HUDEP-2 (cell line): ENCODE measurements around the gene RSKR.
A peak's percentile ranks its signal among the peaks of the same experiment; 100 is the strongest.
"Not testable (repeated sequence)": the region's sequence is repeated elsewhere in the genome, so short reads cannot be mapped to it uniquely, and the experiment has no call there.

Experiments used
- DNase-seq, 76 experiments: peaks; one replicate each; lab custom pipeline; 2025; ENCODE audit not compliant: unreplicated experiment in 76 of 76; lab: John Stamatoyannopoulos, UW

RSKR gene, protein sequence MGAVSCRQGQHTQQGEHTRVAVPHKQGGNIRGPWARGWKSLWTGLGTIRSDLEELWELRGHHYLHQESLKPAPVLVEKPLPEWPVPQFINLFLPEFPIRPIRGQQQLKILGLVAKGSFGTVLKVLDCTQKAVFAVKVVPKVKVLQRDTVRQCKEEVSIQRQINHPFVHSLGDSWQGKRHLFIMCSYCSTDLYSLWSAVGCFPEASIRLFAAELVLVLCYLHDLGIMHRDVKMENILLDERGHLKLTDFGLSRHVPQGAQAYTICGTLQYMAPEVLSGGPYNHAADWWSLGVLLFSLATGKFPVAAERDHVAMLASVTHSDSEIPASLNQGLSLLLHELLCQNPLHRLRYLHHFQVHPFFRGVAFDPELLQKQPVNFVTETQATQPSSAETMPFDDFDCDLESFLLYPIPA

DNA sequence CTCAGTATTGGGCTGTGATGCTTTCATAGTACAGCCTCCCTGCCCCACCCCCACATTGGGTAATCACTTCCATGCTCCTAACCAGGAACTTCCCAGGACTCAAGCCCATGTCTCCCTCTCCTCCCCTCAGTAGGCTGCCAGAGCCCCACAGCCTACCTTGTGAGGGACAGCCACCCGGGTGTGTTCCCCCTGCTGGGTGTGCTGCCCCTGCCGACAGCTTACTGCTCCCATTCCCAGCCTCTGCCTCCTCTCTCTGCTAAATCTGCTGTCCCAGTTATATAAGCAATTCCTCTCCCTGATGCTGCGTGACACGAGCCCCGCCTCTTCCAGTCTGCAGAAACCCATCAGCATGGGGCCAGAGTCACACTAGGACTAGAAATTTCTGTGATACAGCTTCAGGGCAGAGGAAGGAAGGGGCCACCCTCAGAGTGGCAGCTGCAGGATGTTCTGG, at the start of gene RSKR:
Gene RSKR (minus strand): TSS at position 255 of the 451 bp plus-strand sequence. CDS start 24 bp downstream, at position 231.
- no peak for DNase-seq

DNA sequence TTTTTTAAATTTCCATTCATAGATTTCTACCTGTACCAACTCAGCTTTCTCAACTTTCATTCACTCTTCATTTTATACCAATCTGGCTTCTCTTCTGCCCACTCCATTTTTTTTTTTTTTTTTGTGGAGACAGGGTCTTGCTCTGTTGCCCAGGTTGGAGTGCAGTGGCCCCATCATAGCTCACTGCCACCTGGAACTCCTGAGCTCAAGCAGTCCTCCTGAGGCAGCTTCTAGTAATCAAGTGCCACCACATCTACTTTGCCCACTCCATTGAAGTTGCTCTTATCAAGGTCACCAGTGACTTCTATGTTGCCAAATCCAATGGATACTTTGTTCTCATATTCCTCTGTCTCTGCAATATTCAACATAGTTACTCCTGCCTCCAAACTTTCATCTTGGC, 49.7 kb upstream of the RSKR start:
- peak in 1 of 76 experiments; percentile 3 for DNase-seq

DNA sequence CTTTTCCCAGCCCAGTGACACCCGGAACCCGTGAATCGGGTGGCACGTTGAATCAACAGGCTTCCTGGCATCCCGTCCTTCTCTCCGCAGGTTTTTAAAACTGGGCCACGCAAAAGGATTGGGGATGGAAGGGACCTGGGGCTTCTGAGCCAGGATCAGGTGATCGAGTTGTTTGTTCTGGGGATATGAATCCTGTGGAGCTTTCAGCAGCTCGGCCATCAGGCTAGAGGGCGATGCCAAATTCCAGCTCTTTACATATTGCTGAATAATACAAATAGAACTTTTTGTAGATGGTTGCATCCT, 48.5 kb upstream of the RSKR start:
- no peak for DNase-seq

DNA sequence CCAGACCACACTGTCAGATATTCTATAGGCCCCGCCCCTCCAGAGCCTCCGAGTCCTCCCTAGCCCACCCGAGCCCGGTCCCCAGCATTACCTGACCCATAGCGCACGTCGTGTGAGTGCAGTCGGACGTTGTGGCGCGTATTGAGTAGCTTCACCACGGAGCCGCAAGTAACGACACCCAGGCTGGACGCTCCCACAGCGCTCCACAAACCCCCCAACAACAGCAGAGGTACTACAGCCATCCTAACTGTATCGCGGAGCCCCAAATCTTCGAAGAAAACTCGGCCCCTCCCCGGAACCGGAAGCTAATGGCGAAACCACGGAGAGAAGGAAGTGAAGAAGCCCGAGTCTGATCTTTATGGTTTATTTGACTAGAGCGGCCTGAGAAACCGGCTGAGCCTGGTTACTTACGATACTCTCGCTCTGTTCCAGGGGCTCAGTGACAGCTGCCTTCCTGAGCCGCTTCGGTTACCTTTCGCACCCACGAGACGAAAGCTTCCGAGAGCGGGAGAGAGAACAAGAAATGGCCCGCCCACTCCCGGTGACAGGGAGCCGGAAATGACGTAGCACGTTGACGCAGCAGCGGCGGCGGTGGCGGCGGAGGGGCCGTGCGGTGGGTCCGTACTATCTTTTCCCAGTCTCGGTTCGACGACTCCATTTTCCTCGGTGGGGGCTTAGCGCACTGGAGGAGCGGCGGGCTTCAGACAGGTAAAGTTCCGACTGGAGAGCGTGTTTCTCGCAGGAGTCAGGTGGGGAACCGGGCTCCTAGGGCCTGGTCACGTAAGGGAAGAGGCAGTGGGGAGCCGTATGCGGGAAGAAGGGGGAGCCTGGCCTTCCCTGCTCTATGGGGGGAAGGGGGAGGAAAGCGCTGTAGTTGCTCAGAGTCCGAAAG, 47.9 kb upstream of the RSKR start, which contains the start of the genes SDF2 and SUPT6H:
Gene SDF2 (minus strand): TSS at position 272 of the 892 bp plus-strand sequence. CDS start 30 bp downstream, at position 242.
Gene SUPT6H (plus strand): TSS at position 571 of the 892 bp plus-strand sequence. CDS start 11,197 bp downstream, outside the sequence.
- peak in 75 of 76 experiments; percentile 6 to 92 (median 77) for DNase-seq

DNA sequence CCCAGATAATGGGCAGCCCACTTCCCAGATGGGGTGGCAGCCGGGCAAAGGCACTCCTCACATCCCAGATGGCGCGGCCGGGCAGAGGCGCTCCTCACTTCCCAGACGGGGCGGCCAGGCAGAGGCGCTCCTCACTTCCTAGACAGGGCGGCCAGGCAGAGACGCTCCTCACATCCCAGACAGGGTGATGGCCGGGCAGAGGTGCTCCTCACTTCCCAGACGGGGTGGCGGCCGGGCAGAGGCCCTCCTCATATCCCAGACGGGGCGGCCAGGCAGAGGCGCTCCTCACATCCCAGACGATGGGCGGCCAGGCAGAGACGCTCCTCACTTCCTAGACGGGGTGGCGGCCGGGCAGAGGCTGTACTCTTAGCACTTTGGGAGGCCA, 45.5 kb upstream of the RSKR start:
- DNase-seq: not testable (repeated sequence)

DNA sequence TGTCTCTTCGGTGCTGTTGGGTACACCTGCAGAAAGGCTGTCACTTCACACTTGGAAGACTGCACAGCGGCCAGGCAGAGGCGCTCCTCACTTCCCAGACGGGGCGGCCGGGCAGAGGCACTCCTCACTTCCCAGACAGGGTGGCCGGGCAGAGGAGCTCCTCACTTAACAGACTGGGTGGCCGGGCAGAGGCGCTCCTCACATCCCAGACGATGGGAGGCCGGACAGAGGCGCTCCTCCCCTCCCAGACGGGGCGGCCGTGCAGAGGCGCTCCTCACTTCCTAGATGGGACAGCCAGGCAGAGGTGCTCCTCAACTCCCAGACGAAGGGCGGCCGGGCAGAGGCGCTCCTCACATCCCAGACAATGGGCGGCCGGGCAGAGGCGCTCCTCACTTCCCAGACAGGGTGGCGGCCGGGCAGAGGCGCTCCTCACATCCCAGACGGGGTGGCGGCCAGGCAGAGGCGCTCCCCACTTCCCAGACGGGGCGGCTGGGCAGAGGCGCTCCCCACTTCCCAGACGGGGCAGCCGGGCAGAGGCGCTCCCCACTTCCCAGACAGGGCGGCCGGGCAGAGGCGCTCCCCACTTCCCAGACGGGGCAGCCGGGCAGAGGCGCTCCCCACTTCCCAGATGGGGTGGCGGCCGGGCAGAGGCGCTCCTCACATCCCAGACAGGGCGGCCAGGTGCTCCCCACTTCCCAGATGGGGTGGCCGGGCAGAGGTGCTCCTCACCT, 44.9 kb upstream of the RSKR start:
- not testable (repeated sequence) for DNase-seq

DNA sequence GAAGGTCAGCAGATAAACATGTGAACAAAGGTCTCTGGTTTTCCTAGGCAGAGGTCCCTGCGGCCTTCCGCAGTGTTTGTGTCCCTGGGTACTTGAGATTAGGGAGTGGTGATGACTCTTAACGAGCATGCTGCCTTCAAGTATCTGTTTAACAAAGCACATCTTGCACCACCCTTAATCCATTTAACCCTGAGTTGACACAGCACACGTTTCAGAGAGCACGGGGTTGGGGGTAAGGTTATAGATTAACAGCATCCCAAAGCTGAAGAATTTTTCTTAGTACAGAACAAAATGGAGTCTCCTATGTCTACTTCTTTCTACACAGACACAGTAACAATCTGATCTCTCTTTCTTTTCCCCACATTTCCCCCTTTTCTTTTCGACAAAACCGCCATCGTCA, 44.4 kb upstream of the RSKR start:
- DNase-seq: not testable (repeated sequence)

DNA sequence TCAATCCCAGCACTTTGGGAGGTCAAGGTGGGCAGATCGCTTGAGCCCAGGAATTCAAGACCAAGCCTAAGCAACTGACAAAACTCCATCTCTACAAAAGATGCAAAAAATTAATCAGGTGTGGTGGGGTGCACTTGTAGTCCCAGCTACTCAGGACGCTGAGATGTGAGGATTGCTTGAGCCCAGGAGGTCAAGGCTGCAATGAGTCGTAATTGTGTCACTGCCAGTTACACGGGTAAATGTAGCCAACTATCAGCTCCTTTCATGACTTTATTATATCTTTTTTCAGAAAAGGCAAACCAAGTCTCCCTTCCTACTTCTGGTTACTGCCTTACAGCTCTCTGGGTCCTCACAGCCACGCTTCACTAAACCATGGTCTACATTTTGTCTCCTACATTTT, 43.8 kb upstream of the RSKR start:
- DNase-seq: no peak

DNA sequence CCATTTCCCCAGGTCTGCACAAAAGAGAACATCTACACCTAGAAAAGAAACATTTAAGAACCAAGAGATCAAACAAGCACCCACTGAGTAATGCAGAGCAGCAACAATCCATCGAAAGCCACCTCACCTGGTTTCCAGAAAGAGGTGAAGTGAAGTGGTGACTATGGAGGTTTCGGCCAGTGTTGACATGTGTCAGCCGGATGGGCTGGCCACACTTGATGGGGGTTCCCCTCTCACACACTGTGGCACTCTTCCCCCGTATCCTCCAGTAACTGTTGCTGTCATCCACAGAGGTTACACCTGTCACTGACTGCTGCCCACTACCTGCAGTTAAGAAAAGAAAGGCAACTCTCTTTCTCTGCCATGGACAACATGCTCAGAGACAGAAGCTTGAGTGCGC, 41.2 kb upstream of the RSKR start:
- DNase-seq: no peak

DNA sequence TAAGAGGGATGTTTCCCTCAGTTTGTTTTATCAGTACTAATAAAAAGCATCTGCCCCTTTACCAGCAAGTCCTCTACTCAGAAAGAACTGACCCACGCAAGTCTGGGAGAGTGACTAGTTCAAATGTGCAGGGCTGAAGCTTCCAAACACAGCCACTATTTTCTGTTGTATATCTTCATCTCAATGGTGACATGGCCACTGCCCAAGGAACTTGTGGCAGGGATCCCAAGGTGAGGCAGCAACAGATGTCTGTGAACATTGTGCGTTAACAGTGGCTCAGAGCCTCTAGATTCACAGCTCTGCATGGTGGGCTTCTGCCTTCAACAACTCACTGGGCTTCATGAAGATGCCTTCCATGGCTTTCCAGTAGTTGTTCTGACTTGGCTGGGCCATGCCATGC, 34.7 kb upstream of the RSKR start:
- no peak for DNase-seq

DNA sequence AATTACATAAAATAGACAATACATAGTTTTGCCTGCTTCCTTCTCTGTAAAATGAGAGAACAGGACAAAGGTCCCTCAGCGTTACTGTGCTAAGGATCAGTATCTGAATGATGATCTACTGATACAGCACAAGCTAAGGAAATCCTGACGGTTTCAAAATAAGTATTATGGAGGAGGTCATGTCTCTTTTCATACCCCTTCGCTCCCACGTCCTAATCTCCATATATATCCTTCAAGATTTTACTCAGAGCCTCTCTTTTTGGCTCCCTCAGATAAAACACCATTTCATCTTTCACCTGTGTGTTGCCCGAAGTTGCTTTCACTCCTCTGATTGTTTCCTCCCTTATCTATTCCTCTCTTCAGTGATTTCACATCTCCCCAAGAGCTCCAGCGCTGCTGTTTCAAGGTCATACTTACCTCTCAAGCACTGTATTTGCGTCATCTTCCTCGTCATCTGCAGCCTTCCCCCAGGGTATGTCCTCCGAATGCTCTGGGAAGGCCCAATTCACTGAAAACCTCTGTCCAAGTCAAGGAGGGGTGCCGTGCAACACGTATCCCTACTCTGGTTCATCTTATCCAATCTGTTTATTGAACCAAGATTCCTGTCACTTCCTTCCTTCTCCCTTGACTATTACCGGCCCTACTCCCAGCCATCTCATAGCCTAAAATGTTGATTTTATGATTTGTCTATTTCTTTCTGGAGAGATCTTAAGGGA, 32.2 kb upstream of the RSKR start:
- no peak for DNase-seq

DNA sequence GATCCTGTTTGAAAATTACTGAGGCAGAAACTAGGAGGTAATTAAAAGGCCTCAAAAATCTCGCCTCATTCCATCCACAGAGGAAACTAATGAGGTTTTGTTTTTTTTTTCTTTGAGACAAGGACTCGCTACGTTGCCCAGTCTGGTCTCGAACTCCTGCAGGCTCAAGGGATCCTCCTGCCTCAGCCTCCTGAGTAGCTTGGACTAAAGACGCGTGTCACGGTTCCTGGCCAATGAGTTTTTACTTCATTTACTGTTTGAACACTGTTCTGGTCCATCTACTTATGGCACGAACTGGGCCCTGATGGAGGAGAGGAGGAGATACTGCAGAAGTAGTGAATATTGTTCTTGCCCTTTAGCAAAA, 31.6 kb upstream of the RSKR start:
- DNase-seq: peak in 2 of 76 experiments; percentile 5 to 15

DNA sequence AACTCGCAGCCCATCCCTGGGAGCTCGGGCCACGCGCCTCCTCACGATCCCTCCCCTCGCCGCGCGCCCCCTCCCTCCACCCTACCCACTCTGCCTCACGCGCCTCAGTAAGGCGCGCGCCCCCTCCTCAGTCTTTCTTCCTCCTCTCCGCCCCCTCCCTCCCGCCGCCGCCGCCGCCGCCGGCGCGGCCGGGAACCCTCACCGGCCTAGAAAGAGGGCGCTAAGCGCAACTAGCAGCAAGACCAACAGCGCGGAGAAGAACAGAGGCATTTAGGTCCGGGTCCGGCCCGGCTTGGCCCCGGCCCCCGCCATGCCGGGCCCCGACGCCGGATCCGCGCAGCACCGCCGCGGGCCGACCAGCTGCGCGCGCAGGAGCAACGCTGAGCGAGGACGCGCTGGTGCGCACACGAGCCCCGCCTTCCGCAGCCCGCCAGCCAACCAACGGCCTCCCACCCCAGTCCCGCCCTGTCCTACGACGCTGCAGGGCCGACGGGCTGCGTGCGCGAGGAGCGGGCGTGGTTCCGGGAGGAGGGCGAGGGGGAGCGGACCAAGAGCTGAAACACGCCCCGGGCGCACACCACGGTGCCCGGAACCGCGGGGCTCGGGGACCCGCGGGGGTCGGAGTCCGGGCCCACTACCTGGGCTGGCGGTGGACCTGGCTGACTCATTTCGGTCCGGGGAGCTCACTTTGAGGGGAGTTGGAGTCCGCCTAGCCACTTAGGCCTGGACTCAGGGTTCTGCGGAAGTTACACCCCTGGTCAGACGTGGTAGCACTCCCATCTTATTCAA, 31.0 kb upstream of the RSKR start, which contains the start of gene BLTP2:
Gene BLTP2 (minus strand): TSS at position 372 of the 789 bp plus-strand sequence. CDS start 102 bp downstream, at position 270.
- DNase-seq: peak in 74 of 76 experiments; percentile 34 to 96 (median 90)

DNA sequence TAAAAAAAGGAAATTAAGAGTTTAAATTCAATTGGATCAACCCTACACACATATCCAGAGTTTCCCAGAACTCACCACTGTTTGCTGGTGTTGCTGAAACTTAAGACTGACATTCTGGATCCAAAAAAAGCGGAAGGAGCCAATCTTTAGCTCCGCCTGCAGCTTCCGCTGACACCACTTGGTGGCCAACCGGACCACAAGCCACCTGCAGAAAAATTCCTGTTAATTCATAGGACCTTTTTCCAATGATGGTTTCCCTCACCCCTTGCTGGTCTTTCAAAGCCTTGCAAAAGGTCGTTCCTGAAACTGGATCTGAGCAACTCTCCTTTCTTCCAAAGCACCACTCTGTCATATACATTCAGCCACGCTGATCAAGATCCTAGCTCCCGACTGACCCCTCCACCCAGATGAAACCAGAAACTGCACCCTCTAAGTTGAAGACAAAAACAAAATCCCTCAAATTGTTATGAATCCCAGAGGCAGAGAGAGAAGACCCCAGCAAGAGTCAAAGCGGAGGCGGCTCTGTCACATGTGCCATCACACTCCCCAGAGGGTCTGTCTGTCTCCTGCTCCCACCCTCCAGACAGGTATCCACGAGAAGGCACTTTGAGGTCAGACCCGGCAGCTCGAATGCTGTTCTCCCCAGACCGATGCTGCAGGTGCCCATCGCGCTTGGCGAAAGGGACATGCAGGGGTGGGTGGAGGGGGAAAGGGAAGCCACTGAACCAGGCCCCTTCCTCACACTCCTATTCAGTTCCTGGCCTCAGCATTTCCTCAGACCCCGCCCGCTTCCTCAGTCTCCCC, 30.2 kb upstream of the RSKR start:
- peak in 59 of 76 experiments; percentile 5 to 74 (median 33) for DNase-seq

DNA sequence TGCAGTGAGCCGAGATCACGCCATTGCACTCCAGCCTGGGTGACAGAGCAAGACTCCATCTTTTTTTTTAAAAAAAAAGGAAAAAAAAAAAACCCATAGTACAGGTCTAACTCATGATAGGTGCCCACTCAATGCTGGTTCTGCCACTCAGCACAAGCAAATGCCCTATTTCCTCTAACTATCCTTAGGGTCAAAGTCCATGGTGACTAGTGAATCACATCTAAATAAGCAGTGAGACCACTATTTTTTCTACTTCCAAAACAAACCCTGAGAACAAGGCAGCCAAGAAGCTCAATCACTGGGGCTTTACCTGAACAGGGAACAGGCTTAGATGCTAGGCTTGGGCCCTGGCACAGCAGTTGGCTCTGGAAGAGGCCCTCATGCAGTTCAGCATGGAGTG, 27.6 kb upstream of the RSKR start:
- DNase-seq: no peak

DNA sequence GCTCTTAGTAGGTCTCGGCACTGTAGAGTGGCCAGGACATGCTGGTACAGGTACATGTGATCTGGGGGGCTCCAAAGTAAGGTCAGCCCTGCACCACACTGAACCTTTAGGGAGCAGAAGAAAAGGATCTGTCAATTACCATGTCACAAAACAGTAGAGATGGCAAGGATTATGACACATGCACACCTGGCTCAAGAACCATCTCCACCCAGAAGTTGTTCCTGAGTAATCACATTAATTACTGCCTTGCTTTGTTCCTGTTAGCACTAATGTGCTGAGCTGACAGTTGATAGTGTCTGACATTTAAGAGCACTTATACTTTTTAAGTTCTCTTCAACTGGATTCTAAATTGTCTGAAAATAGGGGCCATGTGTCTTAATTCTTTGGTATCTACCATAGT, 21.5 kb upstream of the RSKR start:
- no peak for DNase-seq

DNA sequence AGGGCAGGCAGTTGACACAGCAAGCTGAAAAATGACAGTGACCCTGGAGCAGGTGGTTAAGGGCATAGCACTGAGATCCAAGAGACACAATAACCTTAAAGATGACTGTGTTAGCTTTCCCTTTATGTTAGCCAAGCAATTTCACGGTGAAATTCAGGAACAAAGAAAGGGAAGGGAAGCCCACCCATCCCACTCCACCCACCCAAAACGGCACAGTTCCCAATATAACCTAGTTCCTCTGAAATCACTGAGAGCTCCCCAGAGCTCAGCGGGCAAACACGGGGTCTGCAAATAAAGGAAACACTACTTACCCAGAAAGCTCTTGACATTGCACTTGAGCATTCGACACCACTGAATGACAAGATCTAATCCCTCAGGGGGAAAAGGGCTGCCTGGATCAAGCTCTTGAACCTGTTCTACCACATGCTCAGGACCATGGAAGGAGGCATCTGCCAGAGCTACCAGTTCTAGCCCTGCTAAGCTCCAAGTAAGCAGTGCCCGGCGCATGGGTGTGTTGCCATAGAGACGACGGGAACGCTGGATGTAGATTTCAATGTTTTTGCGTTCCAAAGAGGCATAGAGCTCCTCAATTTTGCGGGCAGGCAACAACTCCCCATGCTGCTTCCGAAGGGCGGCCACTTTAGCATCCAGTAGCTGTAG, 20.4 kb upstream of the RSKR start:
- DNase-seq: no peak

DNA sequence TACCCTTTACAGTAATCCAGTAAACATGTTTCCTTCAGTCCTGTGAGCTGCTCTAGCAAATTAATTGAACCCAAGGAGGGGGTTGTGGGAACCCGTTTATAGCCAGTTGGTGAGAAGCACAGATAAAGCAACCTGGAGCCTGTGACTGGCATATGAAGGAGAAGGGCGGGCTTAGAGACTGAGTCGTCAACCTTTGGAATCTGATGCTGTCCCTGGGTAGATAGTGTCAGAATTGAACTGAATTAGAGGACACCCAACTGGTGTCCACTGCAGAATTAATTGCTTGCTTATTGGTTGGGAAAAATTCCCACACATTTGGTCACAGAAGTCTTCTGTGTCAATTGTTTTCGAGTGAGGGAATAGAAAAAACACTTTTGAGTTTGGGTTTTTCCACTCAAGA, 12.8 kb upstream of the RSKR start:
- no peak for DNase-seq
